Stimulated activated effector memory CD8-positive, alpha-beta T cell treated with anti-CD3 and anti-CD28 coated beads, Interleukin-12 subunit alpha, Interleukin-12 subunit beta, amount 100 ng/mL, for 72 hours (primary cell): ENCODE results near the gene PLCB1.
A peak's percentile ranks its signal among the peaks of the same experiment; 100 is the strongest.
"Not testable (repeated sequence)": the region's sequence is repeated elsewhere in the genome, so short reads cannot be mapped to it uniquely, and the experiment has no call there.

Source experiments
- ATAC-seq: fragments of 150-1000 bp; cut with Tn5 transposase; 2 replicates; pipeline ENCODE4 v1.10.0; 2021
- DNase-seq, 2 donors: peaks; one replicate each; pipeline ENCODE4 v3.0.0; 2021 to 2022; ENCODE audit warnings: low spot score in 2 of 2
- H3K27ac Mint-ChIP-seq: one replicate; pipeline ENCODE4 v1.8.0; 2022; ENCODE audit warnings: mild to moderate bottlenecking, mixed read lengths
- H3K36me3 Mint-ChIP-seq: one replicate; pipeline ENCODE4 v1.8.0; 2022; ENCODE audit warnings: mild to moderate bottlenecking, mixed read lengths
- H3K4me1 Mint-ChIP-seq: one replicate; pipeline ENCODE4 v1.8.0; 2022; ENCODE audit warnings: mixed read lengths
- H3K4me3 Mint-ChIP-seq: one replicate; pipeline ENCODE4 v1.8.0; 2022; ENCODE audit warnings: mild to moderate bottlenecking, mixed read lengths
- H3K9me3 Mint-ChIP-seq: one replicate; pipeline ENCODE4 v1.8.0; 2022; ENCODE audit warnings: mixed read lengths

The PLCB1 gene

GRCh38 chr20:8131598-8132483, at the start of gene PLCB1:
Gene PLCB1, plus strand, starts transcription at chr20:8132266. Its CDS starts 386 bp downstream, at chr20:8132652.
- peak within 1 kb of the TSS; percentile 85 for H3K27ac Mint-ChIP-seq
- H3K4me3 Mint-ChIP-seq = peak within 1 kb of the TSS; percentile 85
- H3K36me3 Mint-ChIP-seq = no peaks in the 10 kb centered on the region
- H3K4me1 Mint-ChIP-seq = peaks cover 60% of the 10 kb centered on the region
- peak; percentile 79 to 91 for DNase-seq
- peak; percentile 86 for ATAC-seq
- no peaks in the 10 kb centered on the region for H3K9me3 Mint-ChIP-seq

- Mint-ChIP-seq H3K4me3 (no peak overlapping the region), H3K9me3 (no peaks in the 10 kb centered on the region), H3K27ac (no peak overlapping the region), H3K36me3 (no peaks in the 10 kb centered on the region), H3K4me1 (no peaks in the 10 kb centered on the region)
- no peak for ATAC-seq
- no peak for DNase-seq
Observed at GRCh38 chr20:8082989-8083388, 49.1 kb upstream of the PLCB1 start.

GRCh38 chr20:8089668-8090067, 42.4 kb upstream of the PLCB1 start:
- H3K36me3 Mint-ChIP-seq = peaks cover 6% of the 10 kb centered on the region
- H3K9me3 Mint-ChIP-seq = no peaks in the 10 kb centered on the region
- no peak overlapping the region for H3K4me3 Mint-ChIP-seq
- DNase-seq (no peak), ATAC-seq (no peak)
- no peak overlapping the region for H3K27ac Mint-ChIP-seq
- H3K4me1 Mint-ChIP-seq = no peaks in the 10 kb centered on the region

GRCh38 chr20:8094415-8094818, 37.6 kb upstream of the PLCB1 start:
- no peaks in the 10 kb centered on the region for H3K36me3 Mint-ChIP-seq
- DNase-seq = no peak
- no peak overlapping the region for H3K27ac Mint-ChIP-seq
- H3K4me3 Mint-ChIP-seq = no peak overlapping the region
- H3K9me3 Mint-ChIP-seq = no peaks in the 10 kb centered on the region
- H3K4me1 Mint-ChIP-seq = no peaks in the 10 kb centered on the region
- ATAC-seq = no peak

- ATAC-seq = no peak
- Mint-ChIP-seq H3K4me3 (no peak overlapping the region), H3K36me3 (no peaks in the 10 kb centered on the region), H3K27ac (no peak overlapping the region), H3K9me3 (no peaks in the 10 kb centered on the region), H3K4me1 (no peaks in the 10 kb centered on the region)
- no peak for DNase-seq
Observed at GRCh38 chr20:8094850-8095249, 37.2 kb upstream of the PLCB1 start.

- Mint-ChIP-seq H3K4me3 (no peak overlapping the region), H3K36me3 (no peaks in the 10 kb centered on the region), H3K9me3 (no peaks in the 10 kb centered on the region), H3K4me1 (no peaks in the 10 kb centered on the region), H3K27ac (no peak overlapping the region)
- ATAC-seq (no peak), DNase-seq (no peak)
Observed at GRCh38 chr20:8095648-8096572, 36.2 kb upstream of the PLCB1 start.

- Mint-ChIP-seq H3K9me3 (no peaks in the 10 kb centered on the region), H3K4me1 (no peaks in the 10 kb centered on the region), H3K36me3 (no peaks in the 10 kb centered on the region), H3K4me3 (no peak overlapping the region), H3K27ac (no peak overlapping the region)
- DNase-seq (no peak), ATAC-seq (no peak)
Observed at GRCh38 chr20:8097307-8097706, 34.8 kb upstream of the PLCB1 start.

- peaks cover 18% of the 10 kb centered on the region for H3K9me3 Mint-ChIP-seq
- ATAC-seq = no peak
- no peak for DNase-seq
- no peak overlapping the region for H3K4me3 Mint-ChIP-seq
- no peak overlapping the region for H3K27ac Mint-ChIP-seq
- H3K36me3 Mint-ChIP-seq = no peaks in the 10 kb centered on the region
- H3K4me1 Mint-ChIP-seq = no peaks in the 10 kb centered on the region
Observed at GRCh38 chr20:8104252-8104651, 27.8 kb upstream of the PLCB1 start.

- H3K36me3 Mint-ChIP-seq, H3K27ac Mint-ChIP-seq, H3K9me3 Mint-ChIP-seq, DNase-seq, ATAC-seq, H3K4me1 Mint-ChIP-seq, H3K4me3 Mint-ChIP-seq: not testable (repeated sequence)
Observed at GRCh38 chr20:8114612-8115011, 17.5 kb upstream of the PLCB1 start.

GRCh38 chr20:8115436-8115835, 16.6 kb upstream of the PLCB1 start:
- Mint-ChIP-seq H3K36me3 (no peaks in the 10 kb centered on the region), H3K4me1 (no peaks in the 10 kb centered on the region), H3K27ac (no peak overlapping the region), H3K4me3 (no peak overlapping the region), H3K9me3 (peaks cover 3% of the 10 kb centered on the region)
- no peak for DNase-seq
- ATAC-seq = no peak

GRCh38 chr20:8116067-8116811, 15.8 kb upstream of the PLCB1 start:
- Mint-ChIP-seq H3K4me3 (no peak overlapping the region), H3K27ac (no peak overlapping the region), H3K36me3 (no peaks in the 10 kb centered on the region), H3K4me1 (no peaks in the 10 kb centered on the region), H3K9me3 (peaks cover 3% of the 10 kb centered on the region)
- ATAC-seq (no peak), DNase-seq (no peak)

GRCh38 chr20:8117636-8118035, 14.4 kb upstream of the PLCB1 start:
- no peaks in the 10 kb centered on the region for H3K9me3 Mint-ChIP-seq
- no peak overlapping the region for H3K4me3 Mint-ChIP-seq
- H3K4me1 Mint-ChIP-seq = no peaks in the 10 kb centered on the region
- H3K36me3 Mint-ChIP-seq = no peaks in the 10 kb centered on the region
- ATAC-seq = no peak
- no peak for DNase-seq
- no peak overlapping the region for H3K27ac Mint-ChIP-seq

GRCh38 chr20:8118039-8118438, 14.0 kb upstream of the PLCB1 start:
- Mint-ChIP-seq H3K4me1 (no peaks in the 10 kb centered on the region), H3K36me3 (no peaks in the 10 kb centered on the region), H3K4me3 (no peak overlapping the region), H3K27ac (no peak overlapping the region), H3K9me3 (no peaks in the 10 kb centered on the region)
- ATAC-seq = no peak
- no peak for DNase-seq

GRCh38 chr20:8118760-8119159, 13.3 kb upstream of the PLCB1 start:
- DNase-seq (no peak), ATAC-seq (no peak)
- Mint-ChIP-seq H3K36me3 (no peaks in the 10 kb centered on the region), H3K4me1 (no peaks in the 10 kb centered on the region), H3K27ac (no peak overlapping the region), H3K9me3 (no peaks in the 10 kb centered on the region), H3K4me3 (no peak overlapping the region)

- ATAC-seq (no peak), DNase-seq (no peak)
- Mint-ChIP-seq H3K9me3 (no peaks in the 10 kb centered on the region), H3K27ac (no peak overlapping the region), H3K4me3 (no peak overlapping the region), H3K4me1 (peaks cover 4% of the 10 kb centered on the region), H3K36me3 (no peaks in the 10 kb centered on the region)
Observed at GRCh38 chr20:8121666-8122065, 10.4 kb upstream of the PLCB1 start.
